Middle frontal gyrus (tissue), 1 donor: Measurements from ENCODE around the gene S100A13.
A peak's percentile ranks its signal among the peaks of the same experiment; 100 is the strongest.
"Not testable (repeated sequence)": the region's sequence is repeated elsewhere in the genome, so short reads cannot be mapped to it uniquely, and the experiment has no call there.

Experiments
- DNase-seq: peaks from one replicate; pipeline ENCODE4 v3.0.0-alpha.2; 2015; ENCODE audit warnings: low spot score; ENCODE audit errors: extremely low spot score

Gene S100A13

DNA sequence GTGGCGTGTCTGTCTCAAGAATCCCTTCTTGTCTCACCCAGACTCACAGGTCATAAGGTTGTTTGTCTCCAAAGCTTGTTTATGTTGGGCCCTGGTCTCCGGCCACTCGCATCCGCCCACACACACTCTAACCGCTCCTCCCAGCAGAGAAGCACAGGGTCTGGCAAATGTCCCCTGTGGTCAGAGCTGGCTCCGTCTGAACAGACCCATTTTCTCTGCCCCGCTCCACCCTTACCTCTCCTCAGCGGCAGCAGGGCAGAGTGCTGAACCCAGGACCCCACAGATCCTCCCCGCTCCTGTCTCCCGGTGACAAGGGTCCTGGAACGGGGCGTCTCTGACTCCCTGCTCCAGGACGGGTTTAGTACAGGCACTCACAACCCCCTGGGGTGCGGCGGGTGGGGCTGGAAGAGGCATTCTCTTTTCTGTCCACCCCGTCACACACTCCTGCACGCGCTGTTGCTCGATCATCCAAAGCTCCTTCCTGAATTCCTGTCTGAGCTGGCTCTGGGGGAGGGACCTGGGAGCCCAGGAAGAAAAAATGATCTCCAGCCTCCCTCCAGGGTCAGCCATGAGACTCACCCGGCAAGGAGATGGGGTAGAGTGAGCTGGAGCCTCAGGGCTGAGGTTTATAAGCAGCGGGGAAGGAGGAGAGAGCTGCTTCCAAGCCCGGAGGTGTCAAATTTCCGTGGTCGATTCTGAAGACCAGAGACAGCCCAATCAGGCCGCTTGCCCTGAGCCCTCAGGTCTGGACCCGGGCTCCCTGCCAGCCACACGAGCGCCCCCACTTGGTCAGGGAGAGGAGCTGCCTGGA lies at the start of gene S100A13:
Gene S100A13, minus strand, starts transcription at position 602 of the 811 bp plus-strand sequence. CDS start 1,033 bp downstream, outside the sequence.
- no peak for DNase-seq

DNA sequence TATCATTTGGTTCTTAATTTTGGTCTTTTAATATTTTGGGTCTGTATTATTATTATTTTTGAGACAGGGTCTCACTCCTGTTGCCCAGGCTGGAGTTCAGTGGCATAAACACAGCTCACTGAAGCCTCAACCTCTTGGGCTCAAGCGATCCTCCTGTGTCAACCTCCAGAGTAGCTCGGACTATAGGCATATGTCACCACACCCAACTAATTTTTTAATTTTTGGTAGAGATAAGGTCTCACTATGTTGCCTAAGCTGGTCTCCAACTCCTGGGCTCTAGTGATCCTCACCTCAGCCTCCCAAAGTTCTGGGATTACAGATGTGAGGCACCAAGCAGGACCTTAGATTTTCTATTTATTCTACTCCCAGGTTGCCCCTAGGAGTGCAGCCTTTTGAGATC lies 46.2 kb upstream of the S100A13 start:
- no peak for DNase-seq

DNA sequence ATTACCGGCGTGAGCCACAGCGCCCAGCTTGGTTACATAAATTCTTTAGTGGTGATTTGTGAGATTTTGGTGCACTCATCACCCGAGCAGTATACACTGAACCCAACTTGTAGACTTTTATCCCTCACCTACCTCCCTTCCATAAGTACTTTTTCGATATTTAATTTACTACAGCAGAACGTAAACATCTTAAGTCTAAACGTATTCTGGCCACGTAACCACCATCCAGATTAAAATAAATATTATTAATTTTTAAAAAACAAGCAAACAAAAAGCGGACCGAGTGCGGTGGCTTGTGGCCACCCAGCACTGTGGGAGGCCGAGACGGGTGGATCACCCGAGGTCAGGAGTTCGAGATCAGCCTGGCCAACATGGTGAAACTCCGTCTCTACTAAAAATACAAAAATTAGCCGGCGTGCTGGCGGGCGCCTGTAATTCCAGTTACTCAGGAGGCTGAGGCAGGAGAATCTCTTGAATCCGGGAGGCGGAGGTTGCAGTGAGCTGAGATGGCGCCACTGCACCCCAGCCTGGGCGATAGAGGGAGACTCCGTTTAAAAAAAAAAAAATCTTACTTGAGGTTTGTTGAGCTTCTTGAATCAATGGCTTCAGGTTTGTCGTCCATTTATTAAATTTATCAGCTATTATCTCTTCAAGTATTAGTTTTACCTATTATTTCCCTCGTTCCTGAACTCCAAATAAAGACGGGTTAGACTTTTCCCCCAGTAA lies 44.5 kb upstream of the S100A13 start:
- DNase-seq: not testable (repeated sequence)

GRCh38 chr1:153670859-153671627 lies 43.7 kb upstream of the S100A13 start, which contains the start of gene ILF2:
ILF2 (minus strand) TSS chr1:153670993; CDS start chr1:153670922, 71 bp downstream.
- peak; percentile 98 for DNase-seq

- DNase-seq: no peak
Observed at GRCh38 chr1:153670257-153670858, 43.1 kb upstream of the S100A13 start.

DNA sequence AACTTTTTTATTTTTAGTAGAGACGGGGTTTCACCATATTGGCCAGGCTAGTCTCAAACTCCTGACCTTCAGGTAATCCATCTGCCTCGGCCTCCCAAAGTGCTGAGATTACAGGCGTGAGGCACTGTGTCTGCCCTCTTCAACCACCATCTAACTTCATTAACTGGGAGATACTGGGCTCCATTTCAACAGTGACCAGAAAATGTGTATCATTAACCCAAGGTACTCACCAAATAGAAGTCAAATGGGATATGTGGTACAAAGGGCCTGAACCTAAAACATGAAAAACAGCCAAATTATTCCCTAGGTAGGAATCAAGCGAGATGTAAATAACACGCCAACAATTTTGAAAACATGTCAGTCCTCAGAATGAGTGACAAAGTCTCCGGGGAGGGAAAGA lies 42.3 kb upstream of the S100A13 start:
- no peak for DNase-seq

DNA sequence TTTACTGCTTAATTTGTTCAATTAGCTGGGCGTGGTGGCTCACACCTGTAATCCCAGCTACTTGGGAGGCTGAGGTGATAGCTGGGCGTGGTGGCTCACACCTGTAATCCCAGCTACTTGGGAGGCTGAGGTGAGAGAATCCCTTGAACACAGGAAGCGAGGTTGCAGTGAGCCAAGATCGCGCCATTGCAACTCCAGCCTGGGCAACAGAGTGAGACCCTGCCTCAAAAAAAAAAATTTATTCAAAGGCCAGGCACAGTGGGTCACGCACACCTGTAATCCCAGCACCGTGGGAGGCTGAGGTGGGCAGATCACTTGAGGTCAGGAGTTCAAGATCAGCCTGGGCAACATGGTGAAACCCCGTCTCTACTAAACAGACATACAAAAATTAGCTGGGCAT lies 41.4 kb upstream of the S100A13 start:
- not testable (repeated sequence) for DNase-seq

GRCh38 chr1:153667439-153667838 lies 40.1 kb upstream of the S100A13 start:
- no peak for DNase-seq

GRCh38 chr1:153663211-153663610 lies 35.9 kb upstream of the S100A13 start:
- no peak for DNase-seq

GRCh38 chr1:153662269-153662668 lies 35.0 kb upstream of the S100A13 start:
- DNase-seq: no peak

DNA sequence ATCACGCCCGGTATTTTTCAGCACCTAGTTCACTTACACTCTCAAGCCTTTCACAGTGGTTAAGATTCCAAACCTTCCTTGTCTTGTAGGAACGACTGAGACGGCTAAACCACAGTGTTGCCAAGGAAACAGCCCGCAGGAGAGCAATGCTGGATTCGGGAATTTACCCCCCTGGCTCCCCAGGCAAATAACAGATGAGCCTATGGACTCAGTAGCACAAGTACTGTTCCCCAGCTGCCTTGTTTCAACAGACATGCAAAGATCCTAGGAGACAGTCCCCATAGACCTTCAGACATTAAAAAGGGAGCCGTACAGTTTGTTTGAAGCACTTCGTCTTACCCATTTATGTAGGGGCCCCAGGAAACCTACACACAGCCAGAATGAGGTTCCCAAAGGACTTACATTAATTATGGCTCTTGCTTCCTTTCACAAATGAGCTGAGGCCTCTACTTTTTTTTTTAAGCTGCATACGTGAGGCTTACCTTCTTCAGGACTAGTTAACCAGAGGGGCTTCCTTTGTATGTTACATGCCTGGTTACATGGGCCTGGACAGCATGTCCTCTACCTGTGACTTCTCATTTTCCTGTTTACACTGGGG lies 33.9 kb upstream of the S100A13 start:
- no peak for DNase-seq

DNA sequence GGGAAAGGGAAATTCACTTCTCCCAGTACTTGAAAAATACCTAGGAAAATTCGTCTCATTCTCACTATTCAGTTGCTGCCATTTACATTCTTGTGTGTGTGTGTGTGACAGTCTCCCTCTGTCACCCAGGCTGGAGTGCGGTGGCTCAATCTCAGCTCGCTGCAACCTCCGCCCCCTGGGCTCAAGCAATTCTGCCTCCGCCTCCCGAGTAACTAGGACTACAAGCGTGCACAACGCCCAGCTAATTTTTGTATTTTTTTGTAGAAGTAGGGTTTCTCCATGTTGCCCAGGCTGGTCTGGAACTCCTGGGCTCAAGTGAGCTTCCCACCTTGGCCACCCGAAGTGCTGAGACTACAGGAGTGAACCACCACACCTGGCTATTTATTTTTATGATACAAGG lies 32.4 kb upstream of the S100A13 start:
- no peak for DNase-seq

DNA sequence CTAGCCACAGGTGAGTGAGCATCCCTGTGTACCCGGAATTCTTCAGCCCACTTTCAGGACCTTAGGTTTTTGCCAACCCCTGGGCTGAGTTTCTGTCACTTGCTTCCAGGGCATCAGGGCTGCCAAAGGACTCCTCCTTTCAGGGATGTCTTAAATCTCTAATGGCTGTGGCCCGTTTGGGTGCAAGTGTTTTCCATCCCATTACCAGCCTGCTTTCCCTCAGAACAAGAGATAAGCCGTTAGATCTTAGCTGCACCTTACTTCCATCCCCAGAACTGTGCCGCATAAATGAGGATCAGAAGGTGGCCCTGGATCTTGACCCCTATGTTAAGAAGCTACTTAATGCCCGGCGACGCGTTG lies 31.9 kb upstream of the S100A13 start:
- DNase-seq: no peak

GRCh38 chr1:153658400-153659174 lies 31.3 kb upstream of the S100A13 start, which contains the start of gene SNAPIN:
SNAPIN (plus strand) TSS chr1:153658703; CDS start chr1:153658744, 41 bp downstream.
- DNase-seq: peak; percentile 83

GRCh38 chr1:153655333-153655732 lies 28.0 kb upstream of the S100A13 start:
- DNase-seq: no peak

GRCh38 chr1:153652805-153653500 lies 25.6 kb upstream of the S100A13 start:
- no peak for DNase-seq

DNA sequence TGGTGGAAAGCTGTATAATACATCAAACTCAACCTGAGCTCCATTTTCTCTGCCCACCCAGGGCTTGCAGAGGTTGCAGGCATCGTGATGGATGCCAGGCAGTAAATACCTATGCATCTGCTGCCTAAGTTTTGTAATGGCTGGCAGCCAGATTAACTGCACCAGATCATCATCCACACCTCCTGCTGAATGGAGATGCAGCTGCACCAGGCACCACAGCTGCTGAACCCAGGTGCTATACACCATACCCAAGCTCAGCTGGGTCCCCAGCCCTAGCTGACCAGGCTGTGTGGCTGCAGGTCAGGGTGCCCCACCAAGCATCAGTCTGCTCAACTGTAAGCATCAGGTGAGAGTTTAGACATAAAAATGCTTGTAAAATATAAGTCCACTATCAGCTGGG lies 24.5 kb upstream of the S100A13 start:
- no peak for DNase-seq

DNA sequence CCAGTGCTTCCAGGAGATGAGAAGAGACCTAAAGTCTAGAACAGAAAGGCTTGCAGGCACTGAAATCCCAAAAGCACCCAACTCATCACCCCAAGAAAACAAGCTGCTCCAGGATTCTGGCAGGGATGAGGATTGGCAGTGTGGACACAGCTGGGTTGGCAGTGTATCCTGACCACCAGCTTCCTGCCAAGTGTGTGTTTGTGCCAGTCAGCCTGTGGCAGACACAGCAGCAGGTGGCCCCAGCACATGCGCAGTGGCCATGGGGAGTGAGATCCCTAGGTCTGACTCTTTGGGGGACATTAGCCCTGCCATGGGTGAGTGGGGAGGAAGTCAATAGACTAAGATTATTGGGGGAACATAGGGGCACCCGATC lies 22.5 kb upstream of the S100A13 start:
- DNase-seq: peak; percentile 67

DNA sequence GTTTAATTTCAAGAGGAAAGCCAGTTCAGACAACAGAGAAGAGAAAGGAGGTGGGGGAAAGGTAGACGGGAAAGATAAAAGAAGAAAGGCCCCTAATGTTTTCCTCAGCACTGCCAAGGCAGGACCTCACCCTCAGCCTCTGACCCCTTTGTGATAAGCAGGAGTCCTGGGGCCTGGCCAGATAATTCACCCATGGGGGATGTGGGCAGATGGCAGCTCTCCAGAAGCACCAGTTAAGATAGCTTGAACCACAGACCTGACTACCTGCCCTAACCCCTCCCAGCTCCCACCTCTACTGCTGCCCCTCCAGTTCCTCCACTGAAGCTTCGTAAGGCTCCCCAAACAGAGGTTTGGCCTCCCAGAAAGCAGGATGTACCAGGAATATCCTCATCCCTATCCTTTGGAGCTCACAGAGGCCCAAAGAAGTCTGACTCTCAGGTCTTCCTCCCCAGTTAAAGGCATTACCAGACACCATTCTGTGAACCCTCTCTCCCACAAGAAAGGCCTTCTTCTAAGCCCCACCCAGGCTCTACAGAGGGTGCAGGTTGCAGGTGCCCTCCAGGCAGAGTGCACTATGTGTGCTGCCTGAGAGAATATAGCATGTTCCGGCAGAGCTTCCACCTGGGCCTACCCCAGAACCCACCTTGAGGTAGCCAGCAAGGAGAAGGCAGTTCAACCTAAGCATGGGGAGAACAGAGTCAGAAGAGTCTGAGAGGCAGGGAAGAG lies 22.0 kb upstream of the S100A13 start:
- DNase-seq: no peak
